GM21723 (cell line): ENCODE measurements around the gene TRAF3.
A peak's percentile ranks its signal among the peaks of the same experiment; 100 is the strongest.

Experiments used
- ATAC-seq: cut with Tn5 transposase; IDR thresholded peaks from one replicate; pipeline ENCODE4 v1.9.1; 2021; ENCODE audit warnings: mild to moderate bottlenecking, moderate library complexity; ENCODE audit not compliant: unreplicated experiment

The TRAF3 gene

GRCh38 chr14:102776761-102777710, at the start of gene TRAF3:
TSS of gene TRAF3 (plus strand) at chr14:102777449. CDS start at chr14:102870202, 92,753 bp downstream.
- ATAC-seq, result peak; percentile 45

GRCh38 chr14:102728501-102728900, 48.7 kb upstream of the TRAF3 start:
- no peak for ATAC-seq

GRCh38 chr14:102729268-102729667, 48.0 kb upstream of the TRAF3 start:
- ATAC-seq, result no peak

GRCh38 chr14:102729825-102730224, 47.4 kb upstream of the TRAF3 start:
- no peak for ATAC-seq

GRCh38 chr14:102731101-102731870, 46.0 kb upstream of the TRAF3 start:
- ATAC-seq, result no peak

- no peak for ATAC-seq
Measured at GRCh38 chr14:102731871-102732800, 45.1 kb upstream of the TRAF3 start.

GRCh38 chr14:102732924-102733323, 44.3 kb upstream of the TRAF3 start:
- no peak for ATAC-seq

GRCh38 chr14:102733326-102733725, 43.9 kb upstream of the TRAF3 start:
- ATAC-seq, result no peak

GRCh38 chr14:102734436-102734835, 42.8 kb upstream of the TRAF3 start:
- no peak for ATAC-seq

GRCh38 chr14:102736956-102737355, 40.3 kb upstream of the TRAF3 start:
- no peak for ATAC-seq

- ATAC-seq, result no peak
Measured at GRCh38 chr14:102737402-102738372, 39.6 kb upstream of the TRAF3 start.

GRCh38 chr14:102738373-102739189, 38.7 kb upstream of the TRAF3 start:
- no peak for ATAC-seq

- no peak for ATAC-seq
Measured at GRCh38 chr14:102739190-102739469, 38.1 kb upstream of the TRAF3 start.

GRCh38 chr14:102746634-102747438, 30.4 kb upstream of the TRAF3 start:
- no peak for ATAC-seq

GRCh38 chr14:102748806-102749205, 28.4 kb upstream of the TRAF3 start:
- ATAC-seq, result no peak

GRCh38 chr14:102749393-102750305, 27.6 kb upstream of the TRAF3 start:
- ATAC-seq, result no peak

GRCh38 chr14:102750376-102750775, 26.9 kb upstream of the TRAF3 start:
- no peak for ATAC-seq
